HepG2 (cell line): ENCODE data around the gene ABI3BP. TPM values are rescaled to one million over a fixed set of nuclear protein-coding genes. Genes with fewer than 3 reads are reported as not detected.

ENCODE experiments used
- ATAC-seq: fragments of 200-7000 bp; cut with Tn5 transposase; 3 replicates; pipeline ENCODE4 v1.9.1; 2020; ENCODE audit warnings: mild to moderate bottlenecking, moderate library complexity
- BruUV-seq: library from RNA; stranded (reverse); fragments of 400-500 nt; replicated peaks from 2 replicates; lab custom pipeline; 2021; lab: Mats Ljungman, UMichigan
- CTCF ChIA-PET: fragments of 300-600 bp; formaldehyde crosslinking; extraction: SDS; loops from one replicate; lab custom pipeline; 2021; ENCODE audit warnings: low total read pairs, inconsistent platforms, low intra/inter-chr PET ratio; lab: Yijun Ruan, JAX
- POLR2A ChIA-PET: fragments of 350-600 bp; sonication (Branson Sonifier 250); formaldehyde crosslinking; loops from one replicate; lab custom pipeline; 2020; ENCODE audit warnings: antibody characterized with exemption, inconsistent platforms; lab: Yijun Ruan, JAX
- DNase-seq: peaks from one replicate; pipeline ENCODE4 v3.0.0-alpha.2; 2015; ENCODE audit warnings: low spot score
- FAIRE-seq: peaks from 3 replicates; lab custom pipeline; 2011; peaks lifted over from hg19 to GRCh38; lab: Jason Lieb, UNC
- H2AFZ ChIP-seq: one replicate; pipeline ENCODE4 v1.6.1; 2011; ENCODE audit warnings: low read length, inconsistent platforms
- H3K27ac ChIP-seq: fragments of 300-600 bp; 3 replicates; pipeline ENCODE4 v1.8.0; 2011; ENCODE audit warnings: mixed run types, mild to moderate bottlenecking, mixed read lengths, low read length, inconsistent platforms; ENCODE audit not compliant: insufficient read depth; ENCODE audit errors: extremely low read length
- H3K27me3 ChIP-seq, 2 experiments: fragments of 200-600 bp in 1 of 2; 2 replicates in 1 of 2; 3 replicates in 1 of 2; pipeline versions ENCODE4 v1.6.0 to v1.8.0; 2011; ENCODE audit warnings: low read length in 2 of 2, mild to moderate bottlenecking in 2 of 2, moderate library complexity in 2 of 2, inconsistent platforms in 1 of 2; ENCODE audit not compliant: insufficient read depth in 2 of 2, control insufficient read depth in 1 of 2
- H3K36me3 ChIP-seq, 2 experiments: fragments of 200-600 bp in 1 of 2; replicated peaks in 1 of 2; 2 replicates in 1 of 2; 3 replicates in 1 of 2; pipeline versions ENCODE4 v1.5.1 to v1.8.0; 2011; ENCODE audit warnings: low read length in 2 of 2, inconsistent platforms in 1 of 2; ENCODE audit not compliant: insufficient read depth in 2 of 2, control insufficient read depth in 1 of 2
- H3K4me1 ChIP-seq: 2 replicates; pipeline ENCODE4 v1.5.1; 2012; ENCODE audit warnings: low read length, inconsistent platforms; ENCODE audit not compliant: insufficient read depth
- H3K4me2 ChIP-seq: 2 replicates; pipeline ENCODE4 v1.6.0; 2011; ENCODE audit warnings: low read depth, low read length, inconsistent platforms
- H3K4me3 ChIP-seq, 3 experiments: fragments of 200-600 bp in 1 of 3; sonication (generic), shearing (Covaris generic) in 1 of 3; replicated peaks in 1 of 3; 2 replicates each; pipeline ENCODE4 v1.5.1; 2011 to 2016; ENCODE audit warnings: low read length in 3 of 3, inconsistent platforms in 2 of 3, low read depth in 2 of 3, mild to moderate bottlenecking in 2 of 3, control low read depth in 1 of 3, mixed read lengths in 1 of 3; ENCODE audit not compliant: insufficient read depth in 1 of 3
- H3K79me2 ChIP-seq: one replicate; pipeline ENCODE4 v1.6.1; 2011; ENCODE audit warnings: low read length, inconsistent platforms; ENCODE audit not compliant: insufficient read depth
- H3K9ac ChIP-seq: 2 replicates; pipeline ENCODE4 v1.6.0; 2011; ENCODE audit warnings: mild to moderate bottlenecking, low read depth, low read length, inconsistent platforms; ENCODE audit not compliant: insufficient read depth
- H3K9me3 ChIP-seq: 2 replicates; pipeline ENCODE4 v1.5.1; 2012; ENCODE audit warnings: mild to moderate bottlenecking, low read length
- H4K20me1 ChIP-seq: 2 replicates; pipeline ENCODE4 v1.6.0; 2011; ENCODE audit warnings: inconsistent platforms, mild to moderate bottlenecking, low read length, moderate library complexity; ENCODE audit not compliant: insufficient read depth
- ARHGAP35 ChIP-seq: sonication (generic); formaldehyde crosslinking; IDR thresholded peaks from 2 replicates; pipeline ENCODE4 v1.9.0; 2022; ENCODE audit warnings: mild to moderate bottlenecking, inconsistent platforms, moderate library complexity, missing genetic modification reagents, borderline replicate concordance
- GLI4 ChIP-seq: sonication (generic); formaldehyde crosslinking; IDR thresholded peaks from 2 replicates; pipeline ENCODE4 v1.5.1; 2020; ENCODE audit warnings: missing genetic modification reagents, mild to moderate bottlenecking, moderate library complexity, borderline replicate concordance
- GTF2F1 ChIP-seq: fragments of 150-350 bp; IDR thresholded peaks from 2 replicates; pipeline ENCODE4 v1.6.1; 2014; ENCODE audit warnings: low read length
- MAFF ChIP-seq: IDR thresholded peaks from 2 replicates; pipeline ENCODE4 v1.6.1; 2011; ENCODE audit warnings: low read depth, low read length, improper control_type of control experiment
- MED1 ChIP-seq: sonication (generic); formaldehyde crosslinking; IDR thresholded peaks from 2 replicates; pipeline ENCODE4 v1.4.0; 2020; ENCODE audit warnings: missing genetic modification reagents
- MTA1 ChIP-seq: sonication (generic); formaldehyde crosslinking; IDR thresholded peaks from 2 replicates; pipeline ENCODE4 v1.4.0; 2020; ENCODE audit warnings: missing genetic modification reagents, mild to moderate bottlenecking, borderline replicate concordance
- SRSF4 ChIP-seq: fragments of 200-400 bp; formaldehyde crosslinking; IDR thresholded peaks from one replicate; pipeline ENCODE4 v1.6.1; 2018; ENCODE audit warnings: mild to moderate bottlenecking, low read depth, low read length, moderate library complexity; ENCODE audit not compliant: poor library complexity, severe bottlenecking
- STAT5B ChIP-seq: sonication (generic); formaldehyde crosslinking; IDR thresholded peaks from 2 replicates; pipeline ENCODE4 v1.4.0; 2020; ENCODE audit warnings: missing genetic modification reagents
- TCF7L2 ChIP-seq: IDR thresholded peaks from 2 replicates; pipeline ENCODE4 v1.6.1; 2011; ENCODE audit warnings: mild to moderate bottlenecking, low read depth, low read length, moderate library complexity
- ZMYM4 ChIP-seq: sonication (generic); formaldehyde crosslinking; IDR thresholded peaks from 2 replicates; pipeline ENCODE4 v1.8.1; 2023; ENCODE audit warnings: mild to moderate bottlenecking, missing genetic modification reagents
- ZNF260 ChIP-seq: sonication (generic); formaldehyde crosslinking; IDR thresholded peaks from 2 replicates; pipeline ENCODE4 v1.4.0; 2020; ENCODE audit warnings: missing genetic modification reagents, low read depth, mild to moderate bottlenecking, borderline replicate concordance
- ZNF607 ChIP-seq: sonication (generic); formaldehyde crosslinking; IDR thresholded peaks from 2 replicates; pipeline ENCODE4 v1.5.1; 2020; ENCODE audit warnings: missing genetic modification reagents, mild to moderate bottlenecking, borderline replicate concordance
- ZNF83 ChIP-seq: sonication (generic); formaldehyde crosslinking; IDR thresholded peaks from 2 replicates; pipeline ENCODE4 v1.4.0; 2020; ENCODE audit warnings: missing genetic modification reagents, mild to moderate bottlenecking, borderline replicate concordance
- WGBS: methylation state at CpG from one replicate; pipeline ENCODE4 v1.1.6; 2017; ENCODE audit warnings: low lambda C conversion rate; 5-methylcytosine and 5-hydroxymethylcytosine counted together
- in situ Hi-C: cut with HindIII; loops from 2 replicates; pipeline ENCODE4 v1.10.0; 2017; ENCODE audit warnings: low pct_unique_long_range_greater_than_20kb; ENCODE audit not compliant: extremely low pct_ligation_motif_present
- intact Hi-C: fragments of 100-400 bp; cut with micrococcal nuclease; formaldehyde crosslinking; loops from one replicate; pipeline ENCODE4 v1.10.0; 2022; ENCODE audit not compliant: unreplicated experiment
- polyA plus RNA-seq, 8 experiments: library from polyadenylated mRNA; depleted of rRNA in 3 of 8; stranded (reverse) in 7 of 8; unstranded in 1 of 8; fragments of >200 nt; fragmentation: Illumina TruSeq in 4 of 8; extraction: Trizol in 4 of 8; gene quantifications; 2 replicates each; pipeline versions ENCODE4 v1.2.1 to v1.2.3, GENCODE V29; 2011 to 2016; ENCODE audit warnings: low read depth in 4 of 8, missing spikeins in 1 of 8, mixed read lengths in 1 of 8; ENCODE audit not compliant: insufficient read depth in 1 of 8
- total RNA-seq, 5 experiments: library from RNA; depleted of rRNA; stranded (reverse); fragments of >200 nt; fragmentation: Illumina TruSeq; extraction: Trizol; gene quantifications; 2 replicates each; pipeline ENCODE4 v1.2.3, GENCODE V29; 2016; ENCODE audit warnings: low read depth in 1 of 5
- TF ChIP-seq, protein P1 (sequence below): IDR thresholded peaks from 2 replicates; pipeline ENCODE4 v1.6.1; 2016; ENCODE audit warnings: low read depth, missing genetic modification reagents, missing compliant biosample characterization

The ABI3BP gene
- total and polyA plus RNA-seq, 2 of the 13 experiments (the other 11 are each of a cell fraction or from before 2014, with no cell fraction given) = not detected

DNA sequence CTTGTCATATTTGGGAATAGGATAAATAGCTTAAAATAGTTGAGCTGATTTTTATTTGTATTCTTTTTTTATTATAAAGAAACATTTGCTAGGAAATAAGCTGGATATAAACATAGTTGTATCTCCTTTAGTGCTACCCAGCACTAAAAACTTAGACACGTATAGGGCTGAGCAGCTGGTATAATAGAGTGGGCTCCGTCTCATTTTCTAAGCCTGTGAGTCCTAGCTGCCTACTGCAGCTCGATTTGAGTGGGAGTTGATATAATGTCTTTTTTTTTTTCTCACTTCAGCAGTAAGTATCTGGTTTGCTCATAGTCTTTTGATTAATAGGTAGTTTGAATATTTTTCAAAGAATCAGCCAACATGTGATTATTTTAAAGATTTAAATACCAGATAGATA is 249.7 kb downstream of the ABI3BP start:
- in situ Hi-C loops = no loop called here
- Histone ChIP-seq H3K9ac (no peak overlapping the region), H3K79me2 (no peaks in the 10 kb centered on the region), H3K27ac (no peak overlapping the region), H4K20me1 (no peaks in the 10 kb centered on the region; the same call in 1 of the 2 replicates), H3K4me1 (no peaks in the 10 kb centered on the region), H3K4me2 (no peak overlapping the region), H2AFZ (no peak overlapping the region), H3K36me3 (peaks cover 15 to 81% of the 10 kb centered on the region in 2 experiments), H3K27me3 (no peaks in the 10 kb centered on the region), H3K4me3 (no peak overlapping the region), H3K9me3 (no peaks in the 10 kb centered on the region)
- WGBS = 95% methylated on average over 3 of the region's 3 CpGs
- FAIRE-seq = no peak
- POLR2A ChIA-PET = interaction anchor here (1.1 kb wide), 1 partner anchor 34 kb away, joined by 3 read pairs; the partner anchor contains the start of gene TFG
- CTCF ChIA-PET = no interaction called here
- no TSS peak for BruUV-seq
- intact Hi-C loops = no loop called here
- TF ChIP-seq ZMYM4 = no peak
- no peak for TF ChIP-seq MED1 (CRISPR knock-in tag)
- no peak for TF ChIP-seq GLI4 (CRISPR knock-in tag)
- TF ChIP-seq, protein P1, sequence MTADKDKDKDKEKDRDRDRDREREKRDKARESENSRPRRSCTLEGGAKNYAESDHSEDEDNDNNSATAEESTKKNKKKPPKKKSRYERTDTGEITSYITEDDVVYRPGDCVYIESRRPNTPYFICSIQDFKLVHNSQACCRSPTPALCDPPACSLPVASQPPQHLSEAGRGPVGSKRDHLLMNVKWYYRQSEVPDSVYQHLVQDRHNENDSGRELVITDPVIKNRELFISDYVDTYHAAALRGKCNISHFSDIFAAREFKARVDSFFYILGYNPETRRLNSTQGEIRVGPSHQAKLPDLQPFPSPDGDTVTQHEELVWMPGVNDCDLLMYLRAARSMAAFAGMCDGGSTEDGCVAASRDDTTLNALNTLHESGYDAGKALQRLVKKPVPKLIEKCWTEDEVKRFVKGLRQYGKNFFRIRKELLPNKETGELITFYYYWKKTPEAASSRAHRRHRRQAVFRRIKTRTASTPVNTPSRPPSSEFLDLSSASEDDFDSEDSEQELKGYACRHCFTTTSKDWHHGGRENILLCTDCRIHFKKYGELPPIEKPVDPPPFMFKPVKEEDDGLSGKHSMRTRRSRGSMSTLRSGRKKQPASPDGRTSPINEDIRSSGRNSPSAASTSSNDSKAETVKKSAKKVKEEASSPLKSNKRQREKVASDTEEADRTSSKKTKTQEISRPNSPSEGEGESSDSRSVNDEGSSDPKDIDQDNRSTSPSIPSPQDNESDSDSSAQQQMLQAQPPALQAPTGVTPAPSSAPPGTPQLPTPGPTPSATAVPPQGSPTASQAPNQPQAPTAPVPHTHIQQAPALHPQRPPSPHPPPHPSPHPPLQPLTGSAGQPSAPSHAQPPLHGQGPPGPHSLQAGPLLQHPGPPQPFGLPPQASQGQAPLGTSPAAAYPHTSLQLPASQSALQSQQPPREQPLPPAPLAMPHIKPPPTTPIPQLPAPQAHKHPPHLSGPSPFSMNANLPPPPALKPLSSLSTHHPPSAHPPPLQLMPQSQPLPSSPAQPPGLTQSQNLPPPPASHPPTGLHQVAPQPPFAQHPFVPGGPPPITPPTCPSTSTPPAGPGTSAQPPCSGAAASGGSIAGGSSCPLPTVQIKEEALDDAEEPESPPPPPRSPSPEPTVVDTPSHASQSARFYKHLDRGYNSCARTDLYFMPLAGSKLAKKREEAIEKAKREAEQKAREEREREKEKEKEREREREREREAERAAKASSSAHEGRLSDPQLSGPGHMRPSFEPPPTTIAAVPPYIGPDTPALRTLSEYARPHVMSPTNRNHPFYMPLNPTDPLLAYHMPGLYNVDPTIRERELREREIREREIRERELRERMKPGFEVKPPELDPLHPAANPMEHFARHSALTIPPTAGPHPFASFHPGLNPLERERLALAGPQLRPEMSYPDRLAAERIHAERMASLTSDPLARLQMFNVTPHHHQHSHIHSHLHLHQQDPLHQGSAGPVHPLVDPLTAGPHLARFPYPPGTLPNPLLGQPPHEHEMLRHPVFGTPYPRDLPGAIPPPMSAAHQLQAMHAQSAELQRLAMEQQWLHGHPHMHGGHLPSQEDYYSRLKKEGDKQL (CRISPR knock-in tag) = no peak
- TF ChIP-seq TCF7L2 = no peak
- TF ChIP-seq GTF2F1 = no peak
- no peak for TF ChIP-seq ARHGAP35 (CRISPR knock-in tag)
- no peak for TF ChIP-seq ZNF607
- no peak for TF ChIP-seq SRSF4
- TF ChIP-seq ZNF83 (CRISPR knock-in tag) = no peak
- TF ChIP-seq MTA1 (CRISPR knock-in tag) = no peak
- no peak for TF ChIP-seq MAFF
- no peak for TF ChIP-seq STAT5B (CRISPR knock-in tag)
- no peak for TF ChIP-seq ZNF260
- no peak for DNase-seq
- no peak for ATAC-seq
